H1 (cell line): ENCODE measurements around the gene MAGEA9B. TPM values are rescaled to one million over a fixed set of nuclear protein-coding genes. Genes with fewer than 3 reads are reported as not detected.
"Not testable (repeated sequence)": the region's sequence is repeated elsewhere in the genome, so short reads cannot be mapped to it uniquely, and the experiment has no call there.

Experiments used
- CTCF ChIA-PET: fragments of 300-600 bp; sonication (Branson Sonifier 250); formaldehyde crosslinking; loops from one replicate; lab custom pipeline; 2021; ENCODE audit not compliant: partially characterized antibody; lab: Charles Lee
- POLR2A ChIA-PET: fragments of 300-600 bp; sonication (Branson Sonifier 250); formaldehyde crosslinking; loops from one replicate; lab custom pipeline; 2021; ENCODE audit warnings: inconsistent platforms; ENCODE audit not compliant: partially characterized antibody; lab: Charles Lee
- DNase-seq, 2 experiments: peaks; one replicate each; pipeline versions ENCODE4 v3.0.0 to v3.0.0-alpha.2; 2010 to 2022; ENCODE audit warnings: low spot score in 2 of 2, low read depth in 1 of 2, mixed read lengths in 1 of 2
- FAIRE-seq: peaks from 2 replicates; lab custom pipeline; 2011; peaks lifted over from hg19 to GRCh38; lab: Jason Lieb, UNC
- H2AFZ ChIP-seq: 2 replicates; pipeline ENCODE4 v1.8.1; 2012; ENCODE audit warnings: low read length, inconsistent platforms
- H2AK5ac ChIP-seq: 2 replicates; pipeline ENCODE4 v1.6.1; 2013; ENCODE audit warnings: low read depth, low read length
- H2BK120ac ChIP-seq: replicated peaks from 2 replicates; pipeline ENCODE3; 2013; ENCODE audit warnings: low read depth, low read length, inconsistent platforms
- H2BK12ac ChIP-seq: 2 replicates; pipeline ENCODE4 v1.6.1; 2013; ENCODE audit warnings: low read depth, low read length
- H2BK15ac ChIP-seq: 2 replicates; pipeline ENCODE4 v1.6.1; 2013; ENCODE audit warnings: low read length
- H2BK20ac ChIP-seq: 2 replicates; pipeline ENCODE4 v1.6.1; 2013; ENCODE audit warnings: low read length
- H2BK5ac ChIP-seq: 2 replicates; pipeline ENCODE4 v1.6.1; 2013; ENCODE audit warnings: low read depth, low read length
- H3K14ac ChIP-seq: 2 replicates; pipeline ENCODE4 v1.6.1; 2013; ENCODE audit warnings: inconsistent platforms; ENCODE audit not compliant: insufficient read length
- H3K18ac ChIP-seq: 2 replicates; pipeline ENCODE4 v1.6.1; 2013; ENCODE audit warnings: low read length; ENCODE audit errors: extremely low read depth
- H3K23ac ChIP-seq: 2 replicates; pipeline ENCODE4 v1.6.1; 2013; ENCODE audit warnings: inconsistent platforms; ENCODE audit not compliant: insufficient read length
- H3K23me2 ChIP-seq: 2 replicates; pipeline ENCODE4 v1.6.1; 2013; ENCODE audit warnings: low read depth, low read length
- H3K27ac ChIP-seq: 2 replicates; pipeline ENCODE4 v1.6.1; 2011; ENCODE audit warnings: low read depth, low read length, inconsistent platforms
- H3K27me3 ChIP-seq, 4 experiments: replicated peaks in 1 of 4; 1 replicate in 1 of 4; 2 replicates in 3 of 4; pipeline versions ENCODE4 v1.6.1 to v1.8.1; 2011 to 2013; ENCODE audit warnings: low read length in 3 of 4, mild to moderate bottlenecking in 3 of 4, inconsistent platforms in 2 of 4, mixed read lengths in 2 of 4, moderate library complexity in 1 of 4; ENCODE audit not compliant: control insufficient read depth in 3 of 4, insufficient read depth in 3 of 4; ENCODE audit errors: extremely low read depth in 1 of 4
- H3K36me3 ChIP-seq, 4 experiments: 2 replicates each; pipeline versions ENCODE4 v1.6.1 to v1.8.1; 2011 to 2013; ENCODE audit warnings: mild to moderate bottlenecking in 4 of 4, low read length in 3 of 4, moderate library complexity in 2 of 4, control low read depth in 1 of 4, inconsistent platforms in 1 of 4; ENCODE audit not compliant: insufficient read depth in 4 of 4, control insufficient read depth in 2 of 4
- H3K4ac ChIP-seq: replicated peaks from 2 replicates; pipeline ENCODE3; 2013; ENCODE audit warnings: low read length, low read depth, mixed read lengths, inconsistent platforms; ENCODE audit not compliant: insufficient read length
- H3K4me1 ChIP-seq, 4 experiments: replicated peaks in 1 of 4; 1 replicate in 1 of 4; 2 replicates in 3 of 4; pipeline versions ENCODE4 v1.6.1 to v1.8.1; 2011 to 2013; ENCODE audit warnings: low read length in 3 of 4, inconsistent platforms in 2 of 4, mixed read lengths in 1 of 4; ENCODE audit not compliant: insufficient read depth in 4 of 4, control insufficient read depth in 3 of 4
- H3K4me2 ChIP-seq, 2 experiments: 2 replicates each; pipeline versions ENCODE4 v1.6.1 to v1.8.1; 2011 to 2013; ENCODE audit warnings: low read depth in 2 of 2, low read length in 2 of 2, control low read depth in 1 of 2, inconsistent platforms in 1 of 2, mild to moderate bottlenecking in 1 of 2; ENCODE audit not compliant: insufficient read depth in 1 of 2
- H3K4me3 ChIP-seq, 4 experiments: fragments of 200-600, 300-600 bp in 1 of 4; sonication (generic), shearing (Covaris generic), sonication (Bioruptor Twin) in 1 of 4; 2 replicates each; pipeline versions ENCODE4 v1.5.1 to v1.8.1; 2011 to 2016; ENCODE audit warnings: low read length in 4 of 4, low read depth in 3 of 4, control low read depth in 2 of 4, inconsistent platforms in 2 of 4, mild to moderate bottlenecking in 2 of 4, mixed read lengths in 1 of 4, moderate library complexity in 1 of 4; ENCODE audit not compliant: insufficient read depth in 2 of 4; ENCODE audit errors: extremely low read depth in 1 of 4
- H3K56ac ChIP-seq: replicated peaks from 2 replicates; pipeline ENCODE3; 2013; ENCODE audit warnings: low read depth, mild to moderate bottlenecking, mixed read lengths, low read length, inconsistent platforms; ENCODE audit not compliant: insufficient read length
- H3K79me1 ChIP-seq: 2 replicates; pipeline ENCODE4 v1.6.1; 2013; ENCODE audit warnings: low read depth, low read length, control low read depth
- H3K79me2 ChIP-seq, 2 experiments: 2 replicates each; pipeline versions ENCODE4 v1.6.1 to v1.8.1; 2012 to 2013; ENCODE audit warnings: low read length in 2 of 2, mild to moderate bottlenecking in 2 of 2, inconsistent platforms in 1 of 2; ENCODE audit not compliant: insufficient read depth in 2 of 2, control insufficient read depth in 1 of 2
- H3K9ac ChIP-seq, 4 experiments: replicated peaks in 1 of 4; 1 replicate in 1 of 4; 2 replicates in 3 of 4; pipeline versions ENCODE4 v1.6.1 to v1.8.1; 2011 to 2013; ENCODE audit warnings: low read depth in 3 of 4, low read length in 3 of 4, control low read depth in 2 of 4, mild to moderate bottlenecking in 2 of 4, moderate library complexity in 2 of 4, inconsistent platforms in 1 of 4; ENCODE audit errors: extremely low read depth in 1 of 4
- H3K9me3 ChIP-seq, 2 experiments: 2 replicates each; pipeline versions ENCODE4 v1.6.1 to v1.8.1; 2012 to 2013; ENCODE audit warnings: mild to moderate bottlenecking in 2 of 2, moderate library complexity in 2 of 2, control low read depth in 1 of 2, inconsistent platforms in 1 of 2, low read depth in 1 of 2, low read length in 1 of 2, mixed read lengths in 1 of 2; ENCODE audit not compliant: insufficient read depth in 2 of 2
- H4K20me1 ChIP-seq, 2 experiments: replicated peaks in 1 of 2; 2 replicates each; pipeline versions ENCODE3 to v1.8.1; 2011 to 2013; ENCODE audit warnings: inconsistent platforms in 2 of 2, low read length in 2 of 2, mild to moderate bottlenecking in 1 of 2; ENCODE audit not compliant: insufficient read depth in 2 of 2, control insufficient read depth in 1 of 2
- H4K5ac ChIP-seq: 2 replicates; pipeline ENCODE4 v1.6.1; 2013; ENCODE audit warnings: low read length, low read depth, mixed read lengths, inconsistent platforms; ENCODE audit not compliant: insufficient read length
- H4K8ac ChIP-seq: 2 replicates; pipeline ENCODE4 v1.8.0; 2013; ENCODE audit warnings: mild to moderate bottlenecking, moderate library complexity, low read length, inconsistent platforms; ENCODE audit not compliant: insufficient read depth; ENCODE audit errors: extremely low read depth
- H4K91ac ChIP-seq: replicated peaks from 2 replicates; pipeline ENCODE3; 2013; ENCODE audit warnings: low read length, mixed read lengths, inconsistent platforms; ENCODE audit not compliant: insufficient read length
- WGBS, 2 experiments: shearing (Covaris generic) in 1 of 2; methylation state at CpG; one replicate each; pipeline versions ENCODE4 v1.1.6 to v1.1.7; 2013 to 2015; ENCODE audit warnings: low lambda C conversion rate in 2 of 2, mixed read lengths in 2 of 2, inconsistent platforms in 1 of 2, low coverage in 1 of 2, missing lambda C conversion rate in 1 of 2; ENCODE audit not compliant: insufficient replicate concordance in 2 of 2, insufficient coverage in 1 of 2, insufficient read length in 1 of 2; ENCODE audit errors: extremely low coverage in 1 of 2, missing lambda C conversion rate in 1 of 2; 5-methylcytosine and 5-hydroxymethylcytosine counted together
- polyA plus RNA-seq, 7 experiments: library from polyadenylated mRNA; depleted of rRNA in 3 of 7; stranded (reverse) in 5 of 7; unstranded in 2 of 7; fragments of >200 nt in 5 of 7; fragments of 200-250 nt in 2 of 7; gene quantifications; 1 replicate in 5 of 7; 2 replicates in 1 of 7; 4 replicates in 1 of 7; pipeline versions ENCODE4 v1.2.1 to v1.2.3, GENCODE V29; 2011 to 2013; ENCODE audit warnings: missing spikeins in 2 of 7, mixed read lengths in 2 of 7
- total RNA-seq: library from RNA; stranded (reverse); fragmentation: NEBNext Ultra II Directional; extraction: Animal tissue kit (Norgen Biotek cat#: 25700); gene quantifications from 2 replicates; pipeline ENCODE4 v1.2.1, GENCODE V29; 2021

The MAGEA9B gene
- total and polyA plus RNA-seq, 2 of the 8 experiments (the other 6 are each of a cell fraction or from before 2014, with no cell fraction given) = 0.06 TPM; not detected in 1

DNA sequence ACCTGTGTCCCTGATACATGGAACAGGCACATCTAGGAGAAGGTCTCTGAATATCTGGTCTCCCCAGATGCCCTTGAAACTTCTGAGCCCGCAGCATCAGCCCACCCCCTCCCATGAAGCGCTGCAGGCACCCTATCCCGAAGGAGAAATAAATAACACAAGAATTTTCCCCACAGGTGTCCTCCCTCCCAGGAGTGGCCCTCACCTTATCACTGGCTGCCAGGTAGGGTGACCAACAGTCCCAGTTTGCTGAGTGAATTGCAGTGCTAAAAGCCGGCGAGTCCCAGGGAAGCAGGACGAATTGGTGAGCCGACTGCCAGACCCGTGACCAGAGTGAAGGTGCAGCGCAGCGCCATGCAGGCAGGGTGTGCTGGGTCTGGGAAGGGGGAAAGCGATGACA, 53.3 kb downstream of the MAGEA9B start:
- WGBS, 2 experiments = 100% methylated on average over 2 of the region's 11 CpGs; no CpG with 5 or more reads in 1 of the 2 experiments
- H2AFZ ChIP-seq, DNase-seq, CTCF ChIA-PET, H3K27me3 ChIP-seq, H3K14ac ChIP-seq, H3K56ac ChIP-seq, H3K9me3 ChIP-seq, H2BK120ac ChIP-seq, H3K18ac ChIP-seq, H4K20me1 ChIP-seq, H3K79me2 ChIP-seq, H3K23me2 ChIP-seq, H2AK5ac ChIP-seq, H3K36me3 ChIP-seq, H2BK12ac ChIP-seq, FAIRE-seq, H4K91ac ChIP-seq, H3K9ac ChIP-seq, H3K4me1 ChIP-seq, H3K4me3 ChIP-seq, H2BK15ac ChIP-seq, H2BK20ac ChIP-seq, H4K5ac ChIP-seq, H3K23ac ChIP-seq, H3K4me2 ChIP-seq, H3K27ac ChIP-seq, H3K4ac ChIP-seq, H2BK5ac ChIP-seq, H4K8ac ChIP-seq, POLR2A ChIA-PET, H3K79me1 ChIP-seq: not testable (repeated sequence)

DNA sequence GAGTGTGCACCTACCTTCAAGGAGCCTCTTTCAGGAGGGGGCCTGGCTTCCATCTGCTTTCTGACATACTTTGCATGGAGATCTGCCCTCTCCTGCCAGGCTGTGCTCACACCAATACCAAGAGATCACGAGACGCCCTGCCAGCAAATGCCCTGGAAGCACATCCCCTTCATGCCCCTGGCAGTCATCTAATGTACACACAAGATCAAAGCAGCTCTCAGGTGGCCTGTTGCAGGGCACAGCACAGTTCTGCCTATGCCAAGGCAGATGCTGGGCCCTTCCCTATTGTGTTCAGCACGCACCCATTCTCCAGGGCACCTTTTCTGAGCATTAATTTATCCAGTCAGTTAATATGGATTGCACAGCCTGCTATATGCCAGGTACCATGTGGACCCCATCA, 54.4 kb downstream of the MAGEA9B start:
- no CpG with 5 or more reads among the region's 3 CpGs for WGBS, 2 experiments
- H2BK20ac ChIP-seq, H2BK12ac ChIP-seq, FAIRE-seq, H4K8ac ChIP-seq, H3K4me1 ChIP-seq, H2AFZ ChIP-seq, H3K18ac ChIP-seq, POLR2A ChIA-PET, H3K4me3 ChIP-seq, H2AK5ac ChIP-seq, H3K9me3 ChIP-seq, H2BK5ac ChIP-seq, H3K56ac ChIP-seq, H3K23me2 ChIP-seq, H3K9ac ChIP-seq, H4K5ac ChIP-seq, H3K27ac ChIP-seq, H3K23ac ChIP-seq, H3K14ac ChIP-seq, H3K79me2 ChIP-seq, H2BK120ac ChIP-seq, H4K91ac ChIP-seq, H3K27me3 ChIP-seq, H3K79me1 ChIP-seq, CTCF ChIA-PET, H3K4me2 ChIP-seq, H3K4ac ChIP-seq, H4K20me1 ChIP-seq, H2BK15ac ChIP-seq, H3K36me3 ChIP-seq, DNase-seq: not testable (repeated sequence)
